PC-9 (cell line): ENCODE results near the gene CCDC85A.

ENCODE experiments used
- CTCF ChIP-seq: fragments of 200-600 bp; sonication (generic); conservative IDR thresholded peaks from 2 replicates; pipeline ENCODE4 v1.6.1; 2017; ENCODE audit warnings: mixed run types, antibody characterized with exemption, mild to moderate bottlenecking, moderate library complexity
- EZH2 ChIP-seq: fragments of 200-600 bp; sonication (generic); IDR thresholded peaks from 2 replicates; pipeline ENCODE4 v1.8.0; 2017; ENCODE audit warnings: antibody characterized with exemption, low read depth

- TF ChIP-seq EZH2, result no peak
- TF ChIP-seq CTCF, result no peak
Observed at GRCh38 chr2:56292951-56293350, 109.2 kb downstream of the CCDC85A start.
